Osteoblast (primary cell): ENCODE results near the gene CFAP161. TPM values are rescaled to one million over a fixed set of nuclear protein-coding genes. Genes with fewer than 3 reads are reported as not detected.

Experiments
- DNase-seq: peaks from one replicate; pipeline ENCODE4 v3.0.0; 2011; ENCODE audit warnings: low spot score, mixed read lengths; ENCODE audit not compliant: insufficient read length; ENCODE audit errors: missing footprints
- H2AFZ ChIP-seq: 2 replicates; pipeline ENCODE4 v1.6.0; 2011; ENCODE audit warnings: mild to moderate bottlenecking, low read length
- H3K27ac ChIP-seq: 2 replicates; pipeline ENCODE4 v1.5.1; 2011; ENCODE audit warnings: mild to moderate bottlenecking, low read depth, low read length, moderate library complexity
- H3K27me3 ChIP-seq: 2 replicates; pipeline ENCODE4 v1.6.0; 2012; ENCODE audit warnings: mild to moderate bottlenecking, control low read depth, inconsistent platforms, low read length, moderate library complexity; ENCODE audit not compliant: insufficient read depth
- H3K36me3 ChIP-seq: 2 replicates; pipeline ENCODE4 v1.5.1; 2011; ENCODE audit warnings: mild to moderate bottlenecking, low read length, control low read depth, moderate library complexity; ENCODE audit not compliant: insufficient read depth
- H3K4me1 ChIP-seq: 2 replicates; pipeline ENCODE4 v1.5.1; 2011; ENCODE audit warnings: mild to moderate bottlenecking, low read length, control low read depth, moderate library complexity; ENCODE audit not compliant: insufficient read depth
- H3K4me2 ChIP-seq: 2 replicates; pipeline ENCODE4 v1.6.0; 2011; ENCODE audit warnings: mild to moderate bottlenecking, low read length; ENCODE audit not compliant: insufficient read depth
- H3K4me3 ChIP-seq: fragments of 200-600 bp; sonication (generic); 3 replicates; pipeline ENCODE4 v1.5.1; 2012; ENCODE audit warnings: mild to moderate bottlenecking, low read length, inconsistent platforms; ENCODE audit not compliant: insufficient read depth
- H3K79me2 ChIP-seq: 2 replicates; pipeline ENCODE4 v1.6.0; 2012; ENCODE audit warnings: mild to moderate bottlenecking, low read length, control low read depth, inconsistent platforms; ENCODE audit not compliant: insufficient read depth
- H3K9me3 ChIP-seq: 2 replicates; pipeline ENCODE4 v1.5.1; 2011; ENCODE audit warnings: low read depth, low read length, control low read depth
- H4K20me1 ChIP-seq: 2 replicates; pipeline ENCODE4 v1.6.0; 2012; ENCODE audit warnings: mild to moderate bottlenecking, low read length, control low read depth; ENCODE audit not compliant: insufficient read depth
- total RNA-seq: library from RNA; depleted of rRNA; stranded (reverse); fragments of >200 nt; gene quantifications from 2 replicates; pipeline ENCODE4 v1.2.3, GENCODE V29; 2012
- TF ChIP-seq, protein P1 (sequence below): IDR thresholded peaks from 2 replicates; pipeline ENCODE4 v1.5.1; 2011; ENCODE audit warnings: mild to moderate bottlenecking, low read depth, low read length, moderate library complexity; ENCODE audit errors: extremely low read depth

CFAP161 gene
- total RNA-seq, 1 donor = under 0.01 TPM

DNA sequence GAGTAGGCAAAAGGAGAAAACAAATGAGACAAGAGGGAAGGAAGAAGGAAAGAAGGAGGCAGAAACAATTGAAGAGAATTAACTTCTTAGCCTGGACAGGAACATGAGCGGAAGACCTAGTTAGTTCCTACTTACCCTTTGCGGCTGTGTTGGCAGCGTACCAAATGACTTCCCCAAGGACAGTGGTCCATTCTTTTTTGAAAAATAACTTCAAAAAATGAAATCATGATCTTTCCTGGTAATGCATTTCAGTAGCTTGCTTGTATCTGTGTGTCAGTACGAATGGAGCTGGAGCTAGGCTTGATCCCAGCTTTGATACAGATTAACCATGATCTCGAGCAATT lies 41.5 kb upstream of the CFAP161 start:
- H3K79me2 ChIP-seq = no peaks in the 10 kb centered on the region
- H3K4me2 ChIP-seq = peak overlapping the region; percentile 67
- peak overlapping the region; percentile 61 for H2AFZ ChIP-seq
- no peaks in the 10 kb centered on the region for H3K9me3 ChIP-seq
- H4K20me1 ChIP-seq = no peaks in the 10 kb centered on the region
- peak overlapping the region; percentile 14 for H3K4me3 ChIP-seq
- H3K27ac ChIP-seq = peak overlapping the region; percentile 88
- H3K36me3 ChIP-seq = no peaks in the 10 kb centered on the region
- peaks cover 12% of the 10 kb centered on the region for H3K4me1 ChIP-seq
- H3K27me3 ChIP-seq = peaks cover 20% of the 10 kb centered on the region
- TF ChIP-seq, protein P1, sequence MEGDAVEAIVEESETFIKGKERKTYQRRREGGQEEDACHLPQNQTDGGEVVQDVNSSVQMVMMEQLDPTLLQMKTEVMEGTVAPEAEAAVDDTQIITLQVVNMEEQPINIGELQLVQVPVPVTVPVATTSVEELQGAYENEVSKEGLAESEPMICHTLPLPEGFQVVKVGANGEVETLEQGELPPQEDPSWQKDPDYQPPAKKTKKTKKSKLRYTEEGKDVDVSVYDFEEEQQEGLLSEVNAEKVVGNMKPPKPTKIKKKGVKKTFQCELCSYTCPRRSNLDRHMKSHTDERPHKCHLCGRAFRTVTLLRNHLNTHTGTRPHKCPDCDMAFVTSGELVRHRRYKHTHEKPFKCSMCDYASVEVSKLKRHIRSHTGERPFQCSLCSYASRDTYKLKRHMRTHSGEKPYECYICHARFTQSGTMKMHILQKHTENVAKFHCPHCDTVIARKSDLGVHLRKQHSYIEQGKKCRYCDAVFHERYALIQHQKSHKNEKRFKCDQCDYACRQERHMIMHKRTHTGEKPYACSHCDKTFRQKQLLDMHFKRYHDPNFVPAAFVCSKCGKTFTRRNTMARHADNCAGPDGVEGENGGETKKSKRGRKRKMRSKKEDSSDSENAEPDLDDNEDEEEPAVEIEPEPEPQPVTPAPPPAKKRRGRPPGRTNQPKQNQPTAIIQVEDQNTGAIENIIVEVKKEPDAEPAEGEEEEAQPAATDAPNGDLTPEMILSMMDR = no peak
- DNase-seq = peak; percentile 73

DNA sequence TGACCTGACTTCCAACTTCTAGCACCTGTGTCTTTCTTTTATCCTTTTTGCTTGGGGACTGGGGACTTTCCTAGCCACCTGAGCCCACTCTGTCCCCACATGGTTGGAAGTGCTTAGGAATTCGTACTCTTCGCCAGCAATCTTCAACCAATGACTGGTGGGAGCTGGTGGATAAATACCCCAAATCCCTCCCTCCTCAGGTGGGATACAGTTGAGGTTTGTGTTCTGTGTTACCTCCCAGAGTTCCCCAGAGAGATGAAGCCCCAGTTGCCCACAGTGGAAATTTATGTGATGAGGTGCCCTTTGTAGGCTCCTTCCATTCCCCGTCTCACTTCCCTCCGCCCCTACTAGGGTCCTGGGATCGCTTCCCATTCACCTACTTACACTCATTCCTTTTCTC lies 40.1 kb upstream of the CFAP161 start:
- Histone ChIP-seq H3K4me2 (no peak overlapping the region), H3K36me3 (no peaks in the 10 kb centered on the region), H4K20me1 (no peaks in the 10 kb centered on the region), H2AFZ (no peak overlapping the region), H3K27ac (no peak overlapping the region), H3K9me3 (no peaks in the 10 kb centered on the region), H3K27me3 (peaks cover 13% of the 10 kb centered on the region), H3K79me2 (no peaks in the 10 kb centered on the region), H3K4me3 (no peak overlapping the region), H3K4me1 (peaks cover 12% of the 10 kb centered on the region)
- TF ChIP-seq, protein P1 = no peak
- no peak for DNase-seq

GRCh38 chr15:81095690-81096365 lies 38.2 kb upstream of the CFAP161 start:
- TF ChIP-seq, protein P1 = no peak
- H3K27ac ChIP-seq = no peak overlapping the region
- H4K20me1 ChIP-seq = no peaks in the 10 kb centered on the region

GRCh38 chr15:81096398-81096797 lies 37.7 kb upstream of the CFAP161 start:
- TF ChIP-seq, protein P1 = no peak
- Histone ChIP-seq H3K27ac (no peak overlapping the region), H3K4me1 (peaks cover 12% of the 10 kb centered on the region), H3K27me3 (peaks cover 6% of the 10 kb centered on the region), H3K9me3 (no peaks in the 10 kb centered on the region), H3K4me3 (no peak overlapping the region), H4K20me1 (no peaks in the 10 kb centered on the region), H3K36me3 (no peaks in the 10 kb centered on the region), H3K4me2 (no peak overlapping the region), H3K79me2 (no peaks in the 10 kb centered on the region), H2AFZ (no peak overlapping the region)
- no peak for DNase-seq

More at GRCh38 chr15:81095690-81096365, 38.2 kb upstream of the CFAP161 start:
- Histone ChIP-seq H3K9me3 (no peaks in the 10 kb centered on the region), H3K4me3 (no peak overlapping the region), H3K27me3 (peaks cover 6% of the 10 kb centered on the region), H3K79me2 (no peaks in the 10 kb centered on the region), H3K4me1 (peaks cover 12% of the 10 kb centered on the region), H3K36me3 (no peaks in the 10 kb centered on the region), H3K4me2 (no peak overlapping the region), H2AFZ (no peak overlapping the region)
- no peak for DNase-seq
